IMR-90 (cell line): ENCODE measurements around the gene SCFD1. TPM values are rescaled to one million over a fixed set of nuclear protein-coding genes. Genes with fewer than 3 reads are reported as not detected.

Source experiments
- ATAC-seq: fragments of 200-7000 bp; cut with Tn5 transposase; 2 replicates; pipeline ENCODE4 v1.9.1; 2020; ENCODE audit warnings: low read depth, mild to moderate bottlenecking, moderate library complexity
- BruUV-seq: library from RNA; stranded (reverse); fragments of 400-500 nt; replicated peaks from 2 replicates; lab custom pipeline; 2021; lab: Mats Ljungman, UMichigan
- CTCF ChIA-PET: fragments of 300-600 bp; formaldehyde crosslinking; extraction: SDS; loops from one replicate; lab custom pipeline; 2021; ENCODE audit warnings: antibody characterized with exemption; lab: Yijun Ruan, JAX
- POLR2A ChIA-PET: fragments of 300-600 bp; sonication (Branson Sonifier 250); formaldehyde crosslinking; loops from one replicate; lab custom pipeline; 2022; ENCODE audit warnings: antibody characterized with exemption; ENCODE audit not compliant: unreplicated experiment; lab: Charles Lee
- DNase-seq: peaks from one replicate; pipeline ENCODE4 v3.0.0; 2013
- H2AFZ ChIP-seq: replicated peaks from 2 replicates; pipeline ENCODE3; 2013; ENCODE audit warnings: low read length, mild to moderate bottlenecking; ENCODE audit not compliant: poor library complexity
- H2AK5ac ChIP-seq: 2 replicates; pipeline ENCODE4 v1.6.1; 2013; ENCODE audit warnings: low read depth, low read length, inconsistent platforms
- H2AK9ac ChIP-seq: replicated peaks from 2 replicates; pipeline ENCODE3; 2013; ENCODE audit warnings: mild to moderate bottlenecking, low read depth, low read length, moderate library complexity; ENCODE audit not compliant: poor library complexity
- H2BK120ac ChIP-seq: 2 replicates; pipeline ENCODE4 v1.6.1; 2013; ENCODE audit warnings: low read depth, low read length, inconsistent platforms
- H2BK15ac ChIP-seq: 3 replicates; pipeline ENCODE4 v1.6.1; 2013; ENCODE audit warnings: low read depth, low read length, inconsistent platforms
- H2BK20ac ChIP-seq: 2 replicates; pipeline ENCODE4 v1.6.1; 2013; ENCODE audit warnings: low read depth, mild to moderate bottlenecking, inconsistent platforms, low read length, moderate library complexity
- H2BK5ac ChIP-seq: 2 replicates; pipeline ENCODE4 v1.6.1; 2013; ENCODE audit warnings: mild to moderate bottlenecking, low read depth, low read length, inconsistent platforms; ENCODE audit not compliant: poor library complexity, severe bottlenecking
- H3K14ac ChIP-seq: replicated peaks from 2 replicates; pipeline ENCODE4 v1.6.1; 2013; ENCODE audit warnings: low read depth, low read length, inconsistent platforms
- H3K18ac ChIP-seq: 2 replicates; pipeline ENCODE4 v1.6.1; 2013; ENCODE audit warnings: low read depth, low read length, control low read depth
- H3K23ac ChIP-seq: 2 replicates; pipeline ENCODE4 v1.6.1; 2013; ENCODE audit warnings: low read depth, low read length, inconsistent platforms
- H3K27ac ChIP-seq: 2 replicates; pipeline ENCODE4 v1.5.1; 2013; ENCODE audit warnings: mild to moderate bottlenecking, control low read depth, low read length; ENCODE audit not compliant: insufficient read depth
- H3K27me3 ChIP-seq: 2 replicates; pipeline ENCODE4 v1.6.1; 2013; ENCODE audit warnings: low read length; ENCODE audit not compliant: control insufficient read depth, insufficient read depth
- H3K36me3 ChIP-seq: 2 replicates; pipeline ENCODE4 v1.6.1; 2013; ENCODE audit warnings: low read length, mixed read lengths; ENCODE audit not compliant: control insufficient read depth, insufficient read depth
- H3K4ac ChIP-seq: 2 replicates; pipeline ENCODE4 v1.6.1; 2013; ENCODE audit warnings: low read depth, low read length, inconsistent platforms
- H3K4me1 ChIP-seq: 2 replicates; pipeline ENCODE4 v1.6.1; 2013; ENCODE audit warnings: low read length, mixed read lengths; ENCODE audit not compliant: control insufficient read depth, insufficient read depth
- H3K4me2 ChIP-seq: 2 replicates; pipeline ENCODE4 v1.6.1; 2013; ENCODE audit warnings: low read depth, mild to moderate bottlenecking, control low read depth, low read length, moderate library complexity
- H3K4me3 ChIP-seq: 2 replicates; pipeline ENCODE4 v1.5.1; 2013; ENCODE audit warnings: low read depth, mild to moderate bottlenecking, control low read depth, low read length, moderate library complexity; ENCODE audit not compliant: insufficient read depth
- H3K56ac ChIP-seq: 2 replicates; pipeline ENCODE4 v1.6.1; 2013; ENCODE audit warnings: low read length, inconsistent platforms; ENCODE audit not compliant: insufficient read depth; ENCODE audit errors: extremely low read depth
- H3K79me1 ChIP-seq, 2 experiments: 2 replicates each; pipeline ENCODE4 v1.6.1; 2013; ENCODE audit warnings: low read length in 2 of 2, inconsistent platforms in 1 of 2, low read depth in 1 of 2
- H3K9ac ChIP-seq: 2 replicates; pipeline ENCODE4 v1.6.1; 2013; ENCODE audit warnings: low read depth, low read length, control low read depth
- H3K9me1 ChIP-seq: 2 replicates; pipeline ENCODE4 v1.6.1; 2013; ENCODE audit warnings: low read length, inconsistent platforms; ENCODE audit not compliant: insufficient read depth
- H3K9me3 ChIP-seq: 2 replicates; pipeline ENCODE4 v1.6.1; 2013; ENCODE audit warnings: low read length; ENCODE audit not compliant: control insufficient read depth, insufficient read depth
- H4K20me1 ChIP-seq: 2 replicates; pipeline ENCODE4 v1.6.1; 2013; ENCODE audit warnings: low read length, inconsistent platforms; ENCODE audit not compliant: insufficient read depth
- H4K5ac ChIP-seq: 2 replicates; pipeline ENCODE4 v1.6.1; 2013; ENCODE audit warnings: mild to moderate bottlenecking, low read depth, low read length, control low read depth
- H4K8ac ChIP-seq, 2 experiments: 2 replicates each; pipeline ENCODE4 v1.6.1; 2013; ENCODE audit warnings: low read depth in 2 of 2, low read length in 2 of 2, control low read depth in 1 of 2, inconsistent platforms in 1 of 2
- H4K91ac ChIP-seq: 2 replicates; pipeline ENCODE4 v1.6.1; 2013; ENCODE audit warnings: low read depth, low read length, inconsistent platforms; ENCODE audit not compliant: insufficient read depth
- BHLHE40 ChIP-seq: fragments of 150-350 bp; IDR thresholded peaks from 2 replicates; pipeline ENCODE4 v1.6.1; 2016; ENCODE audit warnings: mild to moderate bottlenecking, low read depth, low read length
- CEBPB ChIP-seq: IDR thresholded peaks from 2 replicates; pipeline ENCODE4 v1.6.1; 2012; ENCODE audit warnings: low read depth, low read length, improper control_type of control experiment
- FOS ChIP-seq: fragments of 150-350 bp; IDR thresholded peaks from 2 replicates; pipeline ENCODE4 v1.6.1; 2016; ENCODE audit warnings: low read depth, low read length
- MAFK ChIP-seq: IDR thresholded peaks from 2 replicates; pipeline ENCODE4 v1.6.1; 2012; ENCODE audit warnings: low read depth, low read length, improper control_type of control experiment
- POLR2A ChIP-seq: IDR thresholded peaks from 2 replicates; pipeline ENCODE4 v1.6.1; 2012; ENCODE audit warnings: mild to moderate bottlenecking, low read depth, low read length
- RAD21 ChIP-seq: IDR thresholded peaks from 2 replicates; pipeline ENCODE4 v1.6.1; 2012; ENCODE audit warnings: low read length, improper control_type of control experiment
- RCOR1 ChIP-seq: IDR thresholded peaks from 2 replicates; pipeline ENCODE4 v1.6.1; 2012; ENCODE audit warnings: mild to moderate bottlenecking, low read length, improper control_type of control experiment; ENCODE audit not compliant: insufficient replicate concordance
- SMC3 ChIP-seq: fragments of 150-350 bp; IDR thresholded peaks from 2 replicates; pipeline ENCODE4 v1.6.1; 2016; ENCODE audit warnings: low read depth, mild to moderate bottlenecking, antibody characterized with exemption, low read length, moderate library complexity
- dilution Hi-C: fragments of 300-500 bp; cut with HindIII; formaldehyde crosslinking; loops from one replicate; pipeline ENCODE4 v1.14.3; 2018; ENCODE audit warnings: low sequenced_read_pairs; ENCODE audit not compliant: unreplicated experiment
- in situ Hi-C: fragments of 300-500 bp; cut with MboI; formaldehyde crosslinking; loops from 3 replicates; pipeline ENCODE4 v1.14.3; 2019; ENCODE audit warnings: low sequenced_read_pairs, inconsistent platforms, mixed read lengths
- intact Hi-C: fragments of 100-400 bp; cut with micrococcal nuclease; formaldehyde crosslinking; loops from 2 replicates; pipeline ENCODE4 v1.10.0; 2022
- polyA plus RNA-seq, 3 experiments: library from polyadenylated mRNA; depleted of rRNA; stranded (reverse); fragments of >200 nt; gene quantifications; 2 replicates each; pipeline ENCODE4 v1.2.3, GENCODE V29; 2012; ENCODE audit warnings: low replicate concordance in 1 of 3
- total RNA-seq: library from RNA; depleted of rRNA; stranded (reverse); fragments of >200 nt; gene quantifications from 2 replicates; pipeline ENCODE4 v1.2.3, GENCODE V29; 2012
- TF ChIP-seq, protein P1 (sequence below): fragments of 150-350 bp; IDR thresholded peaks from 2 replicates; pipeline ENCODE4 v1.6.1; 2016; ENCODE audit warnings: low read depth, mild to moderate bottlenecking, low read length, moderate library complexity, borderline replicate concordance

SCFD1 gene
- total and polyA plus RNA-seq, 2 of the 4 experiments (the other 2 are of a cell fraction): 51.4 to 74.0 TPM

DNA sequence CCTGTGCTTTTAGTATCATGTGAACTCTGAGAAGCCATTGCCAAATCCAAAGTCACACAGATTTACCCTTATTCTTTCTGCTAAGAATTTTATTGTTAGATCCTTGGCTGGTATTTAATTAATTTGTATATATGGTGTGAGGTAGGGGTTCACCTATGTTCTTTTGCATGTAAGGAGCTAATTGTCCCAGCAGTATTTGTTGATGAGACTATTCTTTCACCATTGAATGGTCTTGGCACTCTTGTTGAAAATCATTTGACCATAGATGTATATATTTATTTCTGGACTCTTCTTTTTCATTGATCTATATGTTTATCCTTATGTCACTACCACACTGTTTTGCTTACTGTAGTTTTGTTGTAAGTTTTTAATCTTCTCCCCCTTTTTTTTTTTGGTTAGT, 36.9 kb upstream of the SCFD1 start:
- no peak overlapping the region for H3K14ac ChIP-seq
- H3K9me3 ChIP-seq: no peaks in the 10 kb centered on the region
- H3K4me1 ChIP-seq: peaks cover 5% of the 10 kb centered on the region; the same call in 1 of the 2 replicates
- in situ Hi-C loops: no loop called here
- no peak overlapping the region for H2AFZ ChIP-seq
- dilution Hi-C loops: no loop called here
- no peak overlapping the region for H3K23ac ChIP-seq
- H4K91ac ChIP-seq: no peak overlapping the region
- peaks cover 9% of the 10 kb centered on the region for H4K20me1 ChIP-seq
- POLR2A ChIA-PET: no interaction called here
- H3K4me3 ChIP-seq: no peak overlapping the region
- H3K9me1 ChIP-seq: peaks cover 3% of the 10 kb centered on the region
- H3K18ac ChIP-seq: no peak overlapping the region
- no peak overlapping the region for H3K27ac ChIP-seq
- no peak overlapping the region for H2BK5ac ChIP-seq
- ATAC-seq: no peak
- no peak overlapping the region for H3K56ac ChIP-seq
- no peak overlapping the region for H3K9ac ChIP-seq
- H3K36me3 ChIP-seq: peaks cover 3% of the 10 kb centered on the region; the same call in 1 of the 2 replicates
- no peak for DNase-seq
- peaks cover 33 to 41% of the 10 kb centered on the region in 2 experiments for H3K79me1 ChIP-seq
- intact Hi-C loops: no loop called here
- no peaks in the 10 kb centered on the region for H3K27me3 ChIP-seq
- no peak overlapping the region for H2BK120ac ChIP-seq
- H3K4me2 ChIP-seq: no peak overlapping the region
- no peak overlapping the region for H3K4ac ChIP-seq
- CTCF ChIA-PET: no interaction called here
- H4K8ac ChIP-seq: no peak overlapping the region
- no peak overlapping the region for H2BK20ac ChIP-seq
- H2AK9ac ChIP-seq: no peak overlapping the region
- H2BK15ac ChIP-seq: no peak overlapping the region
- no peak overlapping the region for H4K5ac ChIP-seq
- TF ChIP-seq RAD21 (no peak), CEBPB (no peak), FOS (no peak), MAFK (no peak), SMC3 (no peak), POLR2A (no peak), BHLHE40 (no peak), RCOR1 (no peak)
- TF ChIP-seq, protein P1, sequence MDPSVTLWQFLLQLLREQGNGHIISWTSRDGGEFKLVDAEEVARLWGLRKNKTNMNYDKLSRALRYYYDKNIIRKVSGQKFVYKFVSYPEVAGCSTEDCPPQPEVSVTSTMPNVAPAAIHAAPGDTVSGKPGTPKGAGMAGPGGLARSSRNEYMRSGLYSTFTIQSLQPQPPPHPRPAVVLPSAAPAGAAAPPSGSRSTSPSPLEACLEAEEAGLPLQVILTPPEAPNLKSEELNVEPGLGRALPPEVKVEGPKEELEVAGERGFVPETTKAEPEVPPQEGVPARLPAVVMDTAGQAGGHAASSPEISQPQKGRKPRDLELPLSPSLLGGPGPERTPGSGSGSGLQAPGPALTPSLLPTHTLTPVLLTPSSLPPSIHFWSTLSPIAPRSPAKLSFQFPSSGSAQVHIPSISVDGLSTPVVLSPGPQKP: no peak
- no peak overlapping the region for H2AK5ac ChIP-seq
- BruUV-seq: no TSS peak
